HG03280 (cell line): ENCODE measurements around the gene DOCK3.
"Not testable (repeated sequence)": the region's sequence is repeated elsewhere in the genome, so short reads cannot be mapped to it uniquely, and the experiment has no call there.

Experiments
- ATAC-seq: cut with Tn5 transposase; IDR thresholded peaks from one replicate; pipeline ENCODE4 v1.9.1; 2021; ENCODE audit warnings: mild to moderate bottlenecking, moderate library complexity; ENCODE audit not compliant: unreplicated experiment

DOCK3 gene

DNA sequence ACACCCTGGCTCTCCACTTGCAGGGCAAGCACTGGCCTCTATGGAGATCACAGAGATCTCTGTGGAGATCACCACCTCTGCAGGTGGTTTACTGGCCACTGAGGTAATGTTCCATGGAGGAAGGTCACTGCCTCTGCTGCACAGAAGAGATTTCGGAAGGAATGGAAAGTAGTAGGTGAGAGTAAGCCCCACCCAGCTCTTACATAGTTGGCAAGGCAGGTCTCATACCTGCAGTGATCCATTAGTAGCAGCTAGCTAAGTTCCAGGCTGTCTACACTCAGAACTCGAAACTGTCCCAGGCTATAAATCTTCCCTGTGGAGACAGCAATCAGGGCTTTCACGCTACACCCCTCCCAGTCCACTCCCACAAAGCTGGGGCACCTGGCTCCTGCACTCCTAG is 516.1 kb downstream of the DOCK3 start:
- no peak for ATAC-seq

GRCh38 chr3:51191768-51192167 is 517.0 kb downstream of the DOCK3 start:
- ATAC-seq, result no peak

DNA sequence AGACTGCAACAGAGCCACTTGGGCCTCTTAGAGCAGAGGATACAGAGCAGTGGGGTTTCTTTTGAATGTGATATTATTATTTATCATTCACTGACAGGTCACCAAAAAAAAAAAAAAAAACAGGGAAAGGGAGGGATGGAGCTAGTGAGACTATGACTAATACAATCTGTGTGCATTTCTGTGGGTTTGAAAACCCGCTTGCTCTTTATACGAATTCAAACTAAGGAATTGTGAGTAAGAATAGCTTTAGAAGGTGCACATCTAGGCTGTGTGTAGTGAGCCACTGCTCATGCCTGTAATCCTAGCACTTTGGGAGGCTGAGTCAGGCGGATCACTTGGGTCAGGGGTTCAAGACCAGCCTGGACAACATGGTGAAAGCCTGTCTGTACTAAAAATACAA is 523.8 kb downstream of the DOCK3 start:
- ATAC-seq, result no peak

- not testable (repeated sequence) for ATAC-seq
These were observed 524.6 kb downstream of the DOCK3 start for GRCh38 chr3:51199296-51199695.

GRCh38 chr3:51216291-51216690 is 541.6 kb downstream of the DOCK3 start:
- ATAC-seq, result no peak

- no peak for ATAC-seq
These were observed 547.2 kb downstream of the DOCK3 start for GRCh38 chr3:51221959-51222358.

- ATAC-seq, result no peak
These were observed 549.6 kb downstream of the DOCK3 start for GRCh38 chr3:51224283-51224682.

DNA sequence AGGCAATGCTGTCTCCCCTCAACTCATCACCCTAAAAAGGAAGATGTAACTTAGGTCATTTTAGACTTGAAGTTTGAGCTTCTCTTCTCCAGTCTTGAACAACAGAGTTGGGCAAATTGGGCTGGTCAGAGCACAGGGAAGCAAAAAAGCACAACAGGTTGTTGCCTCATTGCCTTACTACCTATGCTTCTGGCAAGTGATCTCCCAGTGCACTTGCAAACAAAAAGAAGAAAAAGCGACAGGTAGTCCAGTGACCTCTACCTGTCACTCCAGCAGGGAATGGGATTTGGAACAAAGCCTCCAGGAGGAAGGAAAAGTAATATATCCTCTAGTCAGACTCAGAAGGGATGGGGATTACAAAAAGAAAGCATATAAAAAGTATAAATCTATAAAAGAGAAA is 550.1 kb downstream of the DOCK3 start:
- ATAC-seq, result no peak

DNA sequence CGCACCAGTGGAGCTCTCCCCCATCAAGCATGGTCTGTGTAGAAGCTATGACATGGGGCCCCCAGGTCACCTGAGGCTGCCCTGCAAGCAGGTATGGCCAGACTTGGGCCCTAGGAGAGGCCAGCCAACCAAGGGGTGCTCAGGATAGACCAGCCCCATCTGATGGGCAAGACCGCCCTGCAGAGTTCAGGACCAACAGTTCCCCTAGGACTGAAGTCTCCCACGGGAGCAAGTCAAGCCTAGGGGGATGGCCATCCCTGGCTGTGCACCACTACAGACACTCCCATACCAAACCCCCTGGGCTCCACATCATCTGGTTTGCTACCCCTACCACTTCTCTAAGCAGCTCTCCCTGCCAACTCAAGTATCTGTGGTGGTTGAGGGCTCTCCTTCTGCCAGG is 568.2 kb downstream of the DOCK3 start:
- ATAC-seq, result no peak

- no peak for ATAC-seq
These were observed 569.2 kb downstream of the DOCK3 start for GRCh38 chr3:51243924-51244323.

- ATAC-seq, result no peak
These were observed 571.1 kb downstream of the DOCK3 start for GRCh38 chr3:51245867-51246266.

DNA sequence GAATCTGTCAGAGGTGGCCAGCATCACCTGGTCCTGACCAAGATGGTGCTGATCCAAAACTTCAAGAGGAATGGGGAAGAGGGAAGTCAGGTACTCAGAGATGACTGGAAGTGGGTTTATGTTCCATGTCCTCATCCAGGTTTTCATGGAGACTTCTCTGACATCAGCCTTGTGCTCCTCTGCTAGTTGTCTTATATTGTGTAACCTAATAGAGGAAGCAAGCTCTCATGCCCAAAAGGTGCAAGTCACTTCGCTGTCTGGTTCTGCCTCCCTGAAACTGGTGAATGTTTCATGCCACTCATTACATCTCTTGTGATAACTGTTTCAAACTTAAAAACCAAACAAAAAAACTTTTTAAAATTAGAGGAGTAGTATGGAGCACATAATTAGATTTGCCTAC is 583.1 kb downstream of the DOCK3 start:
- no peak for ATAC-seq

GRCh38 chr3:51264166-51264565 is 589.4 kb downstream of the DOCK3 start:
- not testable (repeated sequence) for ATAC-seq

- ATAC-seq, result no peak
These were observed 593.4 kb downstream of the DOCK3 start for GRCh38 chr3:51268132-51268531.

DNA sequence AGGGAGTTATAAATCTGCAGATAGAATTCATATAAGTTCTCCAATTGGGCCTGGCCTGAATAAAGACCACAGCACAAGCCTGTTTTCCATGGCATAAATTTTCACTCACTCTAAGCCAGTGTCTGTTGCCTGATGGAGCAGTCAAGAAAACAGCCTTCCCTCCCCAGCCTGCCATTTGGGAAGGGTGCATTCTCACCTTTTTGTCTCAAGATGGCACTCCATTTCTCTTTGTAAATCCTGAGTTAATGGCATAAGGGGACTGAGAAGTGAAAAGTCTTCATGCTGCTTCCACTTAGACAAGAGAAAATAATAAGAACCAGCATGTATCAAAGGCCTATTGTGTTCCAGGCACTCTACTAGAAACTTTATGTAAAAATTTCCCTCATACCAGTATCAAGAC is 594.7 kb downstream of the DOCK3 start:
- ATAC-seq, result no peak

DNA sequence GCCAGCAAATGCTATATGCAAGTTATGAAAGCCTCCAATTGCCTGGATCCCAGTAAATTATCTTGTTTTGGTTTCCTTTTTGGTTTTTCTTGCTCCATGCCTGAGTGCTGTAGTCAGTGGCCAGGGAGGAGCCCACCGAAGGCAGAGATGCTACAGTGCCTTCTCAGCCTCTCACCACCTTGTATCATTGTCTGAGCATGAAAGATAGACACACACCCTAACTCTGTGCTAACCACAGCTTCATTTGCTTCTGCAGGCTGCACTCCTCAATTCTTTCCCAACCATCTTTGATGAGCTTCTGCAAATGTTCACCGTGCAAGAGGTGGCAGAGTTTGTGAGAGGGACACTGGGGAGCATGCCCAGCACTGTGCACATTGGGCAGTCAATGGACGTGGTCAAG is 595.8 kb downstream of the DOCK3 start:
- ATAC-seq, result no peak

DNA sequence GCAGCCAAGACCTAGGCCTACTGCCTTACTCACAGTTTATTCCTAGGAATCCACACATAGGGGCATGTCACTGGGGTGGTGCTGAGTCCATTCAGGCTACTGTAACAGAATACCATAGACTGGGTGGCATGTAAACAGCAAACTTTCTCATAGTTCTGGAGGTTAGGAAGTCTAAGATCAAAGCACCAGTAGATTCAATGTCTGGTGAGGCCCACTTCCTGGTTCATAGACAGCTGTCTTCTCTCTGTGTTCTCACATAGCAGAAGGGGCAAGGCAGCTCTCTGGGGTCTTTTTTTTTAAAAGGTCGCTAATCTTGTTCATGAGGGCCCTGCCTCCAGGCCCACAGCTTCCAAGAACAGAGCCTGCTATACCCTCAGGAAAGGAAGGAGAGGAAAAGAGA is 596.4 kb downstream of the DOCK3 start:
- ATAC-seq, result no peak

- no peak for ATAC-seq
These were observed 599.3 kb downstream of the DOCK3 start for GRCh38 chr3:51274052-51274451.

GRCh38 chr3:51275111-51275805 is 600.5 kb downstream of the DOCK3 start:
- no peak for ATAC-seq

GRCh38 chr3:51276046-51276445 is 601.3 kb downstream of the DOCK3 start:
- ATAC-seq, result no peak

GRCh38 chr3:51279448-51279847 is 604.7 kb downstream of the DOCK3 start:
- ATAC-seq, result no peak

DNA sequence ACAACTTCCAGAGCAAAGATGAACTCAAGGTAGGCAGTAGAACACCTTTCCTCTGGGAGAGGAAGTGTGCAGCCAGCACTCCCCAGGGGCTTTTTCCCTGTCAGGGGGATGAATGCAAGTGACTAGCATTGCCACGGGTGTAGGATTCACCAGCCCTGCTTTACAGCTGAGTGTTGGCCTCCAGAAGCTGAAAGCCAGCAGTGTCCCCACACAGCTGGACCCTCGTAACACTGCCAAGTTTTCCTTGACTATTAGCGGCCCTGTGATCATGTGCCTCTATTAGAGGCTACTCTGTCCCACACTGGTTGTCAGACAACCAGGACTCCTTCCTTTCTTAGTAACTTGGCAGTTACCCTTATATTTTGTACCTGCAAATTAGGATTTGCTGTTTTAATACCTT is 605.4 kb downstream of the DOCK3 start:
- no peak for ATAC-seq

DNA sequence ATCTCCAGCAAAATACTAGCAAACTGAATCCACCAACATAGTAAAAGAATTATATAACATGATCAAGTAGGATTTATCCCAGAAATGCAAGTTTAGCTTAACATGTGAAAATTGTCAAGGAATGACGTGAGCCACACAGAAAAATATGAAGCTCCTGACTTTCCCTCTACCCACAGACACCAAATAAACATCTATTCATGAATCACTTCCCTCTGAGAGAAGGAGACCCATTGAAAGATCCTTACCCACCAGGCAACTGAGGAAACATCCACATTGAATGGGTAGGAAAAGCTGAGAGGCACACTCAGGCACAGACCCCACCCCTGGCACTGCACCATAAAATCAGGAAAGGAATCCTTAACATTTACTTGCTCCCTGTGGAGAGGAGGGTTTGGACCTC is 608.2 kb downstream of the DOCK3 start:
- no peak for ATAC-seq
